Measurements from ENCODE around the gene PPP1R16B.

PPP1R16B gene

GRCh38 chr20:38827770-38828281 lies 22.3 kb downstream of the PPP1R16B start:
- DNase-seq (ENCODE audit: low spot score): no peak

DNA sequence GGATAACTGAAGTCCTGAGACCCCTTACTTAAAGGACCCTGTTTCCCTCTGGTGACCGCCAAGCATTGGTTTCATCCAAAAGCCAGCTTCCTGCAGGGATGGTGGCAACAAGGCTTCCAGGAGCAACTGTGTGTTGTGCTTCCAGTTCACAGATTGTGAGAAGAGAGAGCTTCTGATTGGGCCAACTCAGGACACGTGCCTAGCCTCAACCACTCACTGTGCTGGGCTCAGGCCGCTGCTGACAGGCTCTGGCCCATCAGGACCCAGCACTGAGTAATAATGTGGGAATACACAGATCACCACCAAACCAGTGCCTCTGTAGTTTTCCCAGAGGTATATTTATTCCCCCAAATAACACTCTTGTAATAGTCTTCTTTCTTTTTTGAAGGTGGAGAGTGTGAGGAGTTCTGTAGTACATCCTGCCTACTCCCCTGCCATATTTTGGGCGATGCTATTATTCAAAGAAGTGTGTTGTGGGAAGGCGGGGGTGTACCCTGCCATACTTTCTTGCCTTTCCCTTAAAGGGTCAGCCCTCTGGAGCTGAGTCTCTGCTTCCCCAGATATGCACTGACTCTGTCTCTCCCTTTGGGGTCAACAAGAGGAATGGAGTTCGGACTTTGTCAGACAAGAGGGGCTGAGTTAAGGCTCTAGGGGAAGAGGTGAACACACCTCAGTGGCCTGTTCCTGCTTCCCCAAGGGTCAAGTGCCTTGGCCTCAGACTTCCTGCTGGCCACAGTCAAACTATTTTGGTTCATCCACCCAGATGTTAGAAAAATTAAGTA lies 23.2 kb downstream of the PPP1R16B start:
- DNase-seq (ENCODE audit: low spot score): no peak

GRCh38 chr20:38829296-38829875 lies 23.9 kb downstream of the PPP1R16B start:
- DNase-seq (ENCODE audit: low spot score): no peak

- DNase-seq (ENCODE audit: low spot score): no peak
These were observed 24.9 kb downstream of the PPP1R16B start for GRCh38 chr20:38830356-38830755.

DNA sequence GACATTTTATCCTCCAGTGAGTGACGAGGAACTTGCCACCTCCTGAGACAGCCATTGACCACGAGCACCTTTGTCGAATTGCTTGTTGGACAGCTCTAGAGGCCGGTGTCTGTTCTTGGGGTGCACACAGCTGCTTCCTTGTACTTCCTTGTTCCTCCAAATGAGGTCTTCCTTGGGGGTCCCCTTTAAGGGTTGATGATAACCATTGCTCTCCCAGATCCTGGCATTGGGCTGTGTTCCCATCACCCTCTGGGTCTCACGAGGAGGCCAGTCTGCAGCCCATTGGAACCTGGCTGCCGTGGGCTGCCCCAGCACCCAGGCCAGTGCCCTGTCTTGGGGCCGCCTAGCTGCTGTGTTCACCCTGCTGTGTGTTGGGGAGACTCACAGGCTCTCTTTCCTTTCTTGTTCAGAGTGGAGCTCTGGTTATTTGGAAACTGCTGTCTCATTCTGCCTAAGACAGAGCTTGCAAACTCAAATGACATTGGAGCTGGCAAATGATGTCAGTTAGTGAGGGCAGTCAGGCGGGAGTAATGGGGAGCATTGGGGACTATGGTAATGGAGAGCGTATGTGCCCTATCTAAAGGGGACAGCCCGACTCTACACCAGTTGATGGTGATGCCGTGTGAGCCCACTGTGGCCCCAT lies 25.7 kb downstream of the PPP1R16B start:
- DNase-seq (ENCODE audit: low spot score): no peak

DNA sequence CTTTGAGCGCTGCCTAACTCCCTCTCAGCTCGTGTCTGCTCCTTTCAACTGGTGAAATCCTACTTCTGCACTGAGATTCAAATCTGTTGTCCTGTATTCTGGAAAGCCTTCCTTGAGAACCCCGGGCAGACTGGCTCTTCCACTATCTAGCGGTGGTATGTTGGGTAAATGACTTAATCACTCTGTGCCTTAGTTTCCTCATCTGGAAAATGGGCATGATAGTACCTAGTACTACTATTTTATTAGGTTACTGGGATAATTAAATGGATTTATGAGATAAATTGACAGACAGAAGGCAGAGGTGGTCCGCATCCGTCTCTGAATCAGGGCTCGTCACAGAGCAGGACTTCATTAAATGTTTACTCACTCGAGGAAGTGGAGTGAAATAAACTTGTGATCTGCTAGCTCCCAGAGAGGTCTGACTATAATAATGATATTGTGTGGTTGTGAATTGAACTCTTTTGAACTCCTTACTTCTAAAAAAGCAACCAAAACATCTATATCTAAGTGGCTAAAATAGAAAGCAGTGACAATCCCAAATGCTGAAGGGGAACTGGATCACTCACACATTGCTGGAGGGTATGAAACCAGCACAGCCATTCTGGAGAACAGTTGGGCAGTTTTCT lies 26.6 kb downstream of the PPP1R16B start:
- no peak for DNase-seq (ENCODE audit: low spot score)

- DNase-seq (ENCODE audit: low spot score): no peak
These were observed 27.8 kb downstream of the PPP1R16B start for GRCh38 chr20:38833154-38833856.

- DNase-seq (ENCODE audit: low spot score): no peak
These were observed 28.3 kb downstream of the PPP1R16B start for GRCh38 chr20:38833857-38834164.

DNA sequence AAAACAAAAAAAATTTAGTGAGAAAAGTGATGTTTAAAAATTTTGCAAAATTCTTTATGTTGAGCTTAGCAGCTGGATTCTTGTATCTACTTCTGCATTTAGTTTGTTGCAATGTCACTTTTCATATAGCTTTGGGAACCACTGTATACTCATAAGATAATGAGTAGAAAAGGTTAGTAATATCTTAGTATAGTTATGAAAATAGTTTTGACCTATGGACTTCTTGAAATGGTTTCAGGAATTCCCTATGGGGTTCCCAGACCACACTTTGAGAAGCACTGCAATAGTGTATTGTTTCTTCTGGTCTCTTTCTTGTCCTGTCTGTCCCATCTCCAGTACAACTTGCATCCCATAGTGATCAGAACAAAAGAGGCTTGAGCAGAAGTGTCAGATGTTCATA lies 29.4 kb downstream of the PPP1R16B start:
- DNase-seq (ENCODE audit: low spot score): no peak

DNA sequence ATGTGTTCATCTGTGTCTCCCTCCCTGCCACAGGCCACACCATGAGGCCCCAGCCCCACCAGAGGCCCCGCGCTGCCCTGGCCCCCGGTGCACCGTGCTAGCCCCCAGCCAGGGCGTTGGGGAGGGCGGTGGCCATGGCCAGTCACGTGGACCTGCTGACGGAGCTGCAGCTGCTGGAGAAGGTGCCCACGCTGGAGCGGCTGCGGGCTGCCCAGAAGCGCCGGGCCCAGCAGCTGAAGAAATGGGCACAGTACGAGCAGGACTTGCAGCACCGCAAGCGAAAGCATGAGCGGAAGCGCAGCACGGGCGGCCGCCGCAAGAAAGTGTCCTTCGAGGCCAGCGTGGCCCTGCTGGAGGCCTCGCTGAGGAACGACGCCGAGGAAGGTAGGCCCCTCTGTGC lies 30.3 kb downstream of the PPP1R16B start:
- no peak for DNase-seq (ENCODE audit: low spot score)

DNA sequence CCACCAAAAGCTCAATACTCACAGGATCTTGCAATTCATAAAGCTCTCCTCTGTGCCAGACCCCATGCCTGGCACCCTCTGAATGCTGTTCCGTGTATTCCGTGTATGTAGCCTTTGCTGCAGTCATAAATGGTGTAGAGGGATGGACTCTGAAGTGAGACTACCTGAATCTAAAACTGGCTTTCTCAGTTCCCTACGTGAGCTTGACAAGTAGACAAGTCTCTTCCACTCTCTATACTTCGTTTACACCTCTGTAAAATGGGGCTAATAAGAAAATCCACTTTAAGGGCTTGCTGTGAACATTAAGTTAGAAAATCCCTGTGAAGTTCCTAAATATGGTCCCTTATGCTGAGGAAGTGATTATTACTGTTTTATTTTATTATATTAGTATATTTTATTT lies 31.5 kb downstream of the PPP1R16B start:
- no peak for DNase-seq (ENCODE audit: low spot score)

GRCh38 chr20:38838326-38838725 lies 32.8 kb downstream of the PPP1R16B start:
- no peak for DNase-seq (ENCODE audit: low spot score)

DNA sequence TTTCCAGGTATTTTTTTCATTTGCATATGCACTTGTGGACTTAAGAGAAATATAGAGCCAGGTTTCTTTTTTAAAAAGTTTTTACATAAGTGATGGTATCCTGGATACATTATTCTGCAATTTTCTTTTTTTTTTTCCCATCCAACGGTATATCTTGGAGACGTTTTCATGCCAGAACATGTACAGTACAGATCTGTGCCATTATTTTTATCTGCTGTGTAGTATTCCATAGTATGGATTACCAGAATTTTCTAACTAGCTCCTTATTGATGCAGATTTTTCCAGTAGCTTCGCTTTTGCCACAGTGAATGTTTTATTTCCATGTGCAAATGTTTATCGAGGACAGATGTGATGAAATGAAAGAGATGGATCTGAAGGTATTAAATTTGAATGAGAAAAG lies 34.1 kb downstream of the PPP1R16B start:
- DNase-seq (ENCODE audit: low spot score): no peak

- no peak for DNase-seq (ENCODE audit: low spot score)
These were observed 34.8 kb downstream of the PPP1R16B start for GRCh38 chr20:38840053-38840893.

GRCh38 chr20:38840894-38841470 lies 35.5 kb downstream of the PPP1R16B start:
- no peak for DNase-seq (ENCODE audit: low spot score)

DNA sequence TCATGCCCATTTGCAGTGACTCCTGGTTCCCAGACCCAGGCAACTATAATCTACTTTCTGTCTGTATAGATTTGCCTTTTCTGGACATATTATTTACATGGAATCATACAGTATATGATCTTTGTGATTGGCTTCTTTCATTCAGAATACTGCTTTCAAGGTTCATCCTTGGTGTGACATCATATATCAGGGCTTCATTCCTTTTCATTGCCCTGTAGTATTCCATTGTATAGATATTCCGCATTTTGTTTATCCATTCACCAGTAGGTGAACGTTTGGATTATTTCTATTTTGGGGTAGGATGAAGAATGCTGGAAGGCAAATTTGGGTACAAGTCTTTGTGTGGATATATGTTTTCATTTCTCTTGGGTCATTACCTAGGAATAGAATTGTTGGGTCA lies 36.1 kb downstream of the PPP1R16B start:
- no peak for DNase-seq (ENCODE audit: low spot score)

- no peak for DNase-seq (ENCODE audit: low spot score)
These were observed 36.5 kb downstream of the PPP1R16B start for GRCh38 chr20:38842026-38842425.

- no peak for DNase-seq (ENCODE audit: low spot score)
These were observed 37.1 kb downstream of the PPP1R16B start for GRCh38 chr20:38842558-38842981.

- no peak for DNase-seq (ENCODE audit: low spot score)
These were observed 37.8 kb downstream of the PPP1R16B start for GRCh38 chr20:38843346-38843745.

DNA sequence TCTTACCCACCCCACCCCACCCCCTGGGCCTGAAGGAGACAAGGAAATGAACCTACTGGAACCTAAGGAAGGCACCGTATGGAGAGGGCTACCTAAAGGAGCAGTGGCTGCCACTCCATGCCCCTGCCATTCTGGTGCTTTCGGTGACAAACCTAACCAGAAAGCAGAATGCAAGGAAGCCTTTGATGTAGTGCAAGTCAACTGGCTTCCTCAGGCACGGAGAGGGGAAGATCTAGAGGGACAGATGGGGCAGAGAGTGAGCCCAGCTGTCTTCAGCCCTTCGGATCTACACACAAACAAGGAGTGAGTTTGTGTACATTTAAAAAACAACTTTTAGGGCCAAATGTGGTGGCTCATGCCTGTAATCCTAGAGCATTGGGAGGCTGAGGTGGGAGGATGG lies 39.5 kb downstream of the PPP1R16B start:
- no peak for DNase-seq (ENCODE audit: low spot score)

DNA sequence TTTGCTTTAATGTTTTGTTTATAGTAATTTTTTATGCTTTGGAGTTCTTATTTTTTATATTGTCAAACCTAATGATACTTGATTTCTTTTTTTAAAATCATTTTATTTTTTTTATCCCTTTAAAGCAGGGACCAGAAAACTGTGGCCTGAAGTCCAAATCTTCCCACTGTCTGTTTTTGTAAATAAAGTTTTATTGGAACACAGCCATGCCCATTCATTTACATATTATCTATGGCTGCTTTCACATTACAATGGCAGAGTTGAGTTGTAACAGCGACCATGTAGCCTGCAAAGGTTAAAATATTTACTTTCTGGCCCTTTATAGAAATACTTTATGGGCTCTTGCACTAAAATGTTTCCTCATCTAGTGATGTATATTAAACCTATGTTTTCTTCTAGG lies 42.3 kb downstream of the PPP1R16B start:
- no peak for DNase-seq (ENCODE audit: low spot score)
